Stimulated activated CD8-positive, alpha-beta memory T cell treated with anti-CD3 and anti-CD28 coated beads, Interleukin-2, amount 100 ng/mL, for 48 hours (primary cell): ENCODE data around the gene N4BP2L2.

Experiments
- DNase-seq, 2 donors: peaks; one replicate each; pipeline ENCODE4 v3.0.0-alpha.2; 2020; ENCODE audit warnings: low read depth in 2 of 2

Gene N4BP2L2

DNA sequence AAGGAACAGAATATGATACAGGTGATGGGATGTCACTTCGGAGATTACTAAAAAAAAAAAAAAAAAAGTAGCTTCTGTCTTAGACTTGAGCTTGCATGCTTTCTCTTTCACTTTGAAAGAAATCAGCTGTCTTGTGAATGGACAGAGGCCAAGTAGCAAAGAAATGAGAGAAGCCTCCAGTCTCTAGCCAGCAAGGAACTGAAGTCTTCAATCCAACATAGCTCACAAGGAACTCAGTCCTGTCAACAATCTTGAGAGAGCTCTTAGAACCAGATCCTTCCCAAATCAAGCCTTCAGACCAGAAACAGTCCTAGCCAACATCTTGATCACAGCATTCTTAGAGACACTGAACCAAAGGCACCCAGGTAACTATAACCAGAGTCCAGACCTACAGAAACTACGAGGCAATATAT is 7.7 kb downstream of the N4BP2L2 start:
- no peak for DNase-seq

DNA sequence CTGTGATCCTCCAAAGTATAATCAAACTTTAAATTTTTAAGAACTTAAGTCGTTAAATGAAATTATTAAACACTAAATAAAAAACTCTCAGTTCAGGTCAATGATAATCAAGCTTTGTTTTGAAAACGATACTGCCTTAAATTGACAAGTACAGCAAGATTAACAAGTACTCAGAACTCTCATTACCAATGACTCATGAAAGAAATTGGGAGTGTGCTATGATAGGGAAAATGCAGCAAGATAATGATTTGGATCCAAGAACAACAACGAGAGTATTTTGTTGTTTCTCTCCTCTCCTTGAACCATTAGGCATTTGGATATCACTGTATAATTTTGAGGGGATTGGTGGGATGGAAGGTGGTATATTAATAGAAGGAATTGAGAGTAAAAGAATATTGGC is 10.2 kb downstream of the N4BP2L2 start:
- no peak for DNase-seq

DNA sequence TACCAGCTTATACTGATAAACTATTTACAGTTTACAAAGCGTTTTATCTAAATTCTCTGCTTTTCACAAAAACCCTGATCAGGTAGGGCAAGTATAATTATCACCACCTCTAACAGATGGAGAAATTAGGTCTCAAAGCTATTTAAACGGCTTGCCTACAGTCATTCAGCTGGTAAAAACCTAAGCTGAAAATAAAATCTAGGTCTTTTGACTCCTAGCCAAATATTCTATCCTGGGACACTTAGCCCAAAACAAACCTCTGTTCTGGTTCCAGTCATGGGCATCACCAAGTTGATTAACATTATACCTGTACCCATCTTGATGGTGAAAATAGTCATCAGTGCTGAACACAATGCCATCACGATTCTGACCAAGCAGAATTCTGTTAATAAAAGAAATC is 11.4 kb downstream of the N4BP2L2 start:
- DNase-seq, result no peak

DNA sequence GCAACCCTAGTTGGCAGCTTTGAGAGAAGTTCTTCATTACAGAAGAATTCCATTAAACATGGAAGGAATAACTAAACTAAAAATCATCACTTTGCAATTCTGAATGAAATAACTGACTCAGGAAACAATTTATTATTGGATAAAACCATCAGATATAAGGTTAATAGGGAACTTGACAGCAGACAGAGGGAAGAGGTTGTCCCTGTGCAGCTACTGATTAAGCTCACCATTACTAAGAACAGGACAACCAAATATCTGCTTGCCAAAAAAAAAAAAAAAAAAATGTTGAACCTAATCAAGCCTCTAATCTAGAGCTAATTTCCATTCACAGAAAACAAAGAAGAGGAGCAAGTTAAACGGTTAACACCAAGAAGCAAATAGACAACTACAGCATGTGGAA is 12.8 kb downstream of the N4BP2L2 start:
- DNase-seq, result no peak

DNA sequence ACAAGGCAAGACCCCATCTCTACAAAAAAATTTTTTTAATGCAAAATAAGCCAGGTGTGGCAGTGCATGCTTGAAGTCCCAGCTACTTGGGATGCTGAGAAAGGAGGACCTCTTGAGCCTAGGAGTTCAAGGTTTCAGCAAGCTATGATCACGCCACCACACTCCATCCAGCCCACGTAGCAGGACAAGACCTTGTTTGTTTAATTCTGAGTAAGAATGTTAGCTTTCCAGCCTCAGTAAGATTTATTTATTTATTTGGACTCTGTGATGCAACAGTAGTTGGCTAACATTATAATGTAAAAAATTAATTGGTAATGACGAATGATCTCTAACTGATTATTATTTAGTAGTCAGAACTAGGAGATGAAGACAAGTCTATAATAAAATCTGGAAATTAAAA is 23.3 kb downstream of the N4BP2L2 start:
- DNase-seq, result no peak

DNA sequence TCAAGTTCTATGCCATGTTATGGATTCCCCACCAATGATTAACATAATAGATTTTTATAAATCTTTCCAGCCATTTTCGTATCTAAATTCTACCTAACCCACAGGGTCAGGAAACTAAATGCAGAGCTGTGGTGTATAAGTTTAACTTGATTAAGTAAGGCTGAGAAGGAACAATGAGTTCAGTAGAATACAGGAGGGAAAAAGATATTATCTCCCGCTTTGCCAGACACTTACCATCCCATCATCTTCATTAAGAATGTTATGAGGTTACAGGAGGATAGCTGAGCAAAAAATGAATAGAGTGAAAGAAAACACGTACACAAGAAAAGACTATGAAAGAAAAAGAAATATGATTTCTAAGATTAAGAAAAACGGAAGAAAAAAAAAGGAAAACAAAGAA is 27.1 kb downstream of the N4BP2L2 start:
- DNase-seq, result no peak

DNA sequence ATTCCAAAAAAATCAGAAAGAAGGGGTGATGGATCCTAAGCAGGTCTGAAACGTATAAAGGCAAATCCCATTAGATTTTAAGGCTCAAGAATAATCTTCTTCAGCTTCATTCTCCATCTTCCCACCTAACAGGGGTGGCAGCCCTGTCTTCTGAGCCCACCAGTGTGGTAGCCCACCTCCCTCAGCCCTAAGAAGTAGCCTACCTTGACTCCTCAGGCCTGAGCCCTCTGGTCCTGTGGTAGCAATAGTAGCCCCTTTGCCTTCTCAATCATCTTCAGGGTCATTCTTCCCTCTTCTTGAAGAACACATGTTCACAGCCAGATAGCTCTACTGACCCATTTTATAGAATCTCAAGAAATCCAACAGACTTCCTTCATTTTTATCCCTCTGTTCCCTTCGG is 33.7 kb downstream of the N4BP2L2 start:
- no peak for DNase-seq

DNA sequence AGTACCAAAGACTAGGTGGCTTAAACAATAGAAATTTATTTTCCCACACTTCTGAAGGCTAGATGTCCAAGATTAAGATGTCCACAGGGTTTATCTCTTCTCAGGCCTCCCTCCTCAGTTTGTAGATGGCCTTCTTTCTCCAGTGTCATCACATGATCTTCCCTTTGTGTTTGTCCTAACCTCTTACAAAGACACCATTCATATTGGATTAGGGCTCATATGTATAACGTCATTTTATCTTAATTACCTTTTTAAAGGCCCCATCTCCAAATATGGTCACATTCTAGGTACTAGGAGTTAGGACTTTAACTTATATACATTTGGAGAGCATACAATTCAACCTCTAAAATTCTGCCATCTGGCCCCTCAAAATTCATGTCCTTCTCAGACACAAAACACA is 34.3 kb downstream of the N4BP2L2 start:
- DNase-seq, result no peak

DNA sequence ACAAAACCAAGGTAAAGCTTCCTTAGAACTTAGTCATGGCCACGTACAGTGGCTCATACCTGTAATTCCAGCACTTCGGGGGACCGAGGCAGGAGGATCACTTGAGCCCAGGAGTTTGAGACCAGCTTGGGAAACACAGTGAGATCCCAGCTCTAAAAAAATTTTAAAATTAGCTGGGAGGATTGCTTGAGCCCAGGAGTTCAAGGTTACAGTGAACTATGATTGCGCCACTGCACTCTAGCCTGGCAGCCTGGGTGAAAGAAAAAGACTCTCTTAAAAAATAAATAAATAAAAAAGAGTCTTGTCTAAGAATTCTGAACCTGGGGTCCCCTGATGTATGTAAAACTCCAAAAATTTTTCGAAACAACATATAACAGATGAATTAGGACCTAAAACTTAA is 34.9 kb downstream of the N4BP2L2 start:
- no peak for DNase-seq

DNA sequence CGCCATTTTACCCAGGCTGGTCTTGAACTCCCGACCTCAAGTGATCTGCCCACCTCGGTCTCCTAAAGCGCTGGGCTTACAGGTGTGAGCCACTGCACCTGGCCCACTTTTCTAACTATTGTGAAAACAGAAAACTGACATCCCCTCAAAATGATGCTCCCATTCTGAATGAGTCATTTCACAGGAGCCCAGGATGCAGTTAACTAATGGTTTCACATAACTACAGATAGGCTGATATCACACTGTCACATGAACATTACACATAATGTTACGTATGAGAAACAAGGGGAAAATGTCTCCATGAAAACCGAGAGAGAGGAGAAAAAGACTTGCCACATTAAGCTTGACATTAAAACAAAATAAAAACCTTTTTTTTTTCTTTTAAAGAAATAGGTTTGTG is 37.5 kb downstream of the N4BP2L2 start:
- DNase-seq, result no peak

DNA sequence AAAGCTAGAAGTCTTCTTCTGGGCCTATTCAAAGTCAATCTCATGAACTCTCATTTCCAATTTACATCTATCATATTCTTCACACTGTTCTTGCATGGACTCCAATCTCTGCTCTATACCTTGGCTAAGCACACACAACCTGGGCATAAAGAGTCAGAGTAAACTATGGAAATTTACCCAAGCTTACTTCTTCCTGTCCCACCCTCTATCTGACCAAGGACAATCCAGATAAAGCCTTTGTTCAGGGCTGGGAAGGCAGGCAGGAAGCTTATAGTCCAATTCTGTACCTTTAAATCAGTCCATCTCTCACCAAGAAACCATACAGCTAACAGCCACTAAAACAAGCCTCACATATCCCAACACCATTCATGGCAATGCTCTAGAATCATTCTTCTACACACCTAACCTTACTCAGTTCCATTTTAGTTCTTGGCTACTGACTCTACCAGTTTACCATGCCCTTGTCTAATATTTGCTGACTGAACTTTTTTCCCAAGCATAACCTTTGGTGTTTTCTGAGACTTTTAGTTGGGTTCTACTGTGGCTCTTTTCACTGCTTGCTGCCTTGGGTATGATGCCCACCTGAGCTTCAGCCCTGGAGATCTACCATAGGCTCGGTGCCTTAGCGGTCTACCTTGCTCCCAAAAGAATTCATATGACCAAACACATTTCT is 38.9 kb downstream of the N4BP2L2 start:
- DNase-seq, result no peak

DNA sequence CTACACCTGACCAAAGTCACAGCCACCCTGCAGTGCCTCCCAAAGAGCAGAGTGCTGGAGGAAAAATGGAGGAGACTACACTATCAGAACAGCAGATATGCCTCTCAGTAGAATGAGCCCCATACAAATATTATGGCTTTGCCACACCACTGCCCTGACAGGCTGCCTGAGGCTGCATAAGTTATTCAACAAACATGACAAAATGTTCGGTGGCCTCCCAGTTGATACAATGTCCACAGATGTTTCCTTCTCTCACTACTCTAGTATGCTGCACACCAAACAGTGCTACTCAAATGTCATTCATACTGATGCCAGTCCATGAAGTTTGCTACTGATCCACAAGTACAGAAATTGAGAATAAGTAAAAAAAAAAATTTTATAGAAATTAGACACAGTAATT is 41.0 kb downstream of the N4BP2L2 start:
- DNase-seq, result no peak

DNA sequence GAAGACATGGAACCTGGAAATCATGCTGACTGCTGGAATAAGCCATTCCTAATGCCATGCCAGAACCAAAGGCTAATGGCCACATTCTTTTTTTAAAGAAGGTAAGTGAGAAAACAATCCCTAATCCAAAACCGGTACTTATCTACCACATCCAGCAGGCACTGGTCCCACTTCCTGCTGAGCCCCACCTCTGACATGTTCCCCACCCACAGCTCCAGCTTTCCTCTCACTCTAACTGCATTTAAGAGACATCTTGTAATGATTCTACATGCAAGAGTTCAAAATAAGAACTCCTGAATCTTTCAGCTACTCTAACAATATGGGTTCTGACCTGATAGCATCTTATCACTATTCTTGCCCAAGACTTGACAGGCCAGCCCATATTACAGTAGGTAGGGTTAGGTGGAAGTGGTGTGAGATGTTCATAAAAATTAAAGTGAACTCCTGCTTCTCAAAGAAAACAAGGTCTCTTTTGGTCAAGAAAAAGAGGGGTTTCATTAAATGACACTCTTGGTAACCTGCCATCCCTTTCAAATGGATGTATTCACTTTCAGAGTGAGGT is 41.9 kb downstream of the N4BP2L2 start:
- no peak for DNase-seq

DNA sequence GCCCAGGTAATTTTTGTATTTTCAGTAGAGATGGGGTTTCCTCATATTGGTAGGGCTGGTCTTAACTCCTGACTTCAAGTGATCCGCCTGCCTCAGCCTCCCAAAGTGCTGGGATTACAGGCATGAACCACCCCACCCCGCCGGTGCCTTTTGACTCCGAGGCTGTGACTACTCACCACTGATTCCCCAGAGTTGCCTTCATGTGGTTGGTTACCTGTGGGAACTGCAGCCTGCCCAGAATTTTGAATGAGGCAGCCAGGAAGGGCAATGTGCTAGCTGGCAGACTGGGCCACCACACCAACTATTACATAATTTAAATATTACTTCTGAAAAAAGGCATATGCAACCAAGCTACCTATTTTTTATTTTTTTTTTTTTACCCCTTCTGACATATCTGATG is 42.8 kb downstream of the N4BP2L2 start:
- DNase-seq, result no peak

DNA sequence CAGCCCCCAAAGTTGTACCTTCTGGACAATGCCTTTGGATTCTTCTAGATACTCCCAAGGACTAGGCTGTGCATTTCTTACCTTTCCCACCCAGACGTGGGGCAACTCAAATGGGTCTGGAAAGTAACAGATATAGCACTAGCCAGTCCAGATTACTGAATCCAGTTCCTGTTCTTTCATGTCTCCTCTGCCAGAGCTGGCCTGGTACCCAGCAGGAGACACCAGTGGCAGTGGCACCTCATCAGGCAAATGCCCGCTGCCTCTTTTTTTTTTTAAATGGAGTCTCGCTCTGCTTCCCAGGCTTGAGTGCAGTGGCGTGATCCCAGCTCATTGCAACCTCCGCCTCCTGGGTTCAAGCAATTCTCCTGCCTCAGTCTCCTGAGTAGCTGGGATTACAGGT is 43.2 kb downstream of the N4BP2L2 start:
- no peak for DNase-seq

DNA sequence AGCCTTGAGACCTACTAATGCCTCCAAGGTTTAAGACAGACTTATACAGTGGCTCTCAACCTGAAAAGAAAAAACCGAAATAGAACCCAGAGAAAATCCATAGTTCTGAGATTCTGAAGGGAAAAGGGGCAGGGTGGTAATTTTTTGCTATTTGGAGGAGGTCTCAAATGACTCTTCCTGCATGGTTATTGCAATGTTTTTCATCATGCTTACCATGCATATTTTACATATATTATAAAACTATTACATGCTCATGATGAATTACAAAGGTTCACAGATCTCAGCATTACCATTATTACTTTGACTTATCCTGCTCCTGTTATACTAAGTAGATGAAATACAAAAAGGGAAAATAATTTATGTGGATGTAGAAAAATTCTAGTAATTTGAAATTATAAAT is 47.6 kb downstream of the N4BP2L2 start:
- DNase-seq, result no peak

DNA sequence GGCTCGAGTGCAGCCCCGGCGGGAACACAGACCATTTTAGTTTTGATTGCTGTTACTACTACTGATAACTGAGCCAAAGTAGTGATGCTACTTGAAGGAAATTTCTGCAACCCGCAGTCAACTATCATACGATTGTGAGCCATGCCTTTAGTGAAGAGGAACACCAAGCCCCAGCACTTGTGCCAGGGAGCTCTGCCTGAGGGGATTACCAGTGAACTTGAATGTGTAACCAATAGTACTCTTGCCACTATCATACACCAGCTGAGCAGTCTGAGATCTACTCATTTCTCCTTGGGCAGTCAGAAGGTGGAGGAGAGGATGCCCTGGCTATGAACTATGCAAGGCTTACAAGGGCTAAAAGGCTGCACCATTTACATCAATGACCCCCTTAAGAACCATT is 61.7 kb downstream of the N4BP2L2 start:
- DNase-seq, result no peak

DNA sequence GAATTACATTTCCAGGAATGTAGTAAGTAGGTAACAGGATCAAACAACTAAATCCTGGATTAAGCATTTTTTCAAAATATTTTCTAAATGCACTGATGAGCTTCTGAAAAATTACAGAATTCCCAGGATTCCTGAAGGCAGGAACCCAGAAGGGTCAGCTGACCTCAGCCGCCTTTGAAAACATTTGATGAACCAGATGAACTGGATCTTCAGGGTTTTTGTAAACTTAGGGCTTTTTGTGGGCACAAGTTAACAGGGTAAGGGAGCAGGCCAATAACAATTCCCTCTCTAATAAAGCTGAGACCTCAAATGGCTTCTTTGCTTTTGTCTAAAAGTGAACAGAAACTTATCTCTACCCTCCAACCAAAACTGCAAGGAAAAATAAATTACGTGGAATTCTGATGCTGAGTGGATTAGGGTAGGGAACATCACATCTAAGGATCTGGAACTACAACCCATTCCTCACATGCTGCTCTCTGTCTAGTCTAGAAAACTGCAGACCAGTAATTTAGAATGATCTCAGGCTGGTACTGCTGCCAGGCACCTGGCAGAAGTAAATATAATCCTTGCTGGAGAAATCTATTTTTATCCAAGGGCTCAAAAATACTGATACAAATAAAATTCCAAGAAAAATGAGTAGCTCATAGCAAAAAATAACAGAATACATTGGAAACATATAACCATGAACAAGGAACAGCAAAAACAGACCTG is 62.4 kb downstream of the N4BP2L2 start:
- DNase-seq, result no peak

DNA sequence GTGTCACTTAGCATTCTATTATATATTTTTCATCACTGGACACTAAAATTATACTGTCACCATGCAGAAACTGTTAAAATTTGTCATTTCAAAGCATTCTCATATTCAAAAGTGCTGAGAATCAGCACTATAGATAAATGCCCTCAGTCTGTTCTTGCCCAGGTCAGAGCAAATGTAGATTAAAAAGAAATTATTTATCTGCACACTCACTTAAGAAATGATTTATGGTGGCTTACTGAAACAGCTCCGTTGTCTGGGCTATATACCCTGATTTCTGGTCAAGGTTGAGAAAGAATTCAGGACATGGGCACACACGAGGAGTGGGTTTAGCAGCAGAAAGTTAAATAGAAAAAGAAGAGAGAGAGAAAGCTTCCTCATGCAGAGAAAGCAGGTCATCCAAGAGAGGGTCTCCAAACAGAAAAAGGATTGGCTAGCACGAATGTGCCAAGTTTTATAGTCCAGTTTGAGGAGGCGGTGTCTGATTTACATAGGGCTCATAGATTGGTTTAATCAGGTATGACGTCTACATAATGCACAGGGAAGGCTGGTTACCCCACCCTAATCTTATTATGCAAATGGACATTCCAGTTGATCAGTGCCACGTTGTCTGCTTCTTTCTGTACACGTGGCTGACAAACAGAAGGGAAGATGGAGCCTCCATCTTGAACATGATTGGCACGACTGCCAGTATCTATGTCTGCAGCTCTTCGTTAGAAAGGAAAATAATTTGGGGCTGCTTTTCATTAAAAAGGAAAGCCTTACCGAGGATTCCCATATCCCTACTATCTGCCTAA is 63.4 kb downstream of the N4BP2L2 start:
- no peak for DNase-seq

DNA sequence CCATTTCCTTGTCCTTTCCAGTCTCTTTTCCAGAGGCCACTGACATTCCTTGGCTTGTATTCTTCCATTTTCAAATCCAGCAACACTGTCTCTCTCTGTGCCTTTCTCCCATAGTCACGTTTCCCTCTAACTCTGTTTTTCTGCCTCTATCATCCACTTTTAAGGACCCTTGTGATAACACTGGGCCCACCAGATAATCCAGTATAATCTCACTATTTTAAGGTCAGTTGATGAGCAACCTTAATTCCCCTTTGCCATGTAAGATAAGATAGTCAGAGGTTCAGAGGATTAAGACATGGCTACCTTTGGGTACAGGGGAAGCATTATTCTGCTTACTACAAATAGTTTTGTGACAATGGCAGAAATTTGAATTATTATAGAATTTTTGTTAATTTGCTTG is 64.9 kb downstream of the N4BP2L2 start:
- DNase-seq, result no peak

DNA sequence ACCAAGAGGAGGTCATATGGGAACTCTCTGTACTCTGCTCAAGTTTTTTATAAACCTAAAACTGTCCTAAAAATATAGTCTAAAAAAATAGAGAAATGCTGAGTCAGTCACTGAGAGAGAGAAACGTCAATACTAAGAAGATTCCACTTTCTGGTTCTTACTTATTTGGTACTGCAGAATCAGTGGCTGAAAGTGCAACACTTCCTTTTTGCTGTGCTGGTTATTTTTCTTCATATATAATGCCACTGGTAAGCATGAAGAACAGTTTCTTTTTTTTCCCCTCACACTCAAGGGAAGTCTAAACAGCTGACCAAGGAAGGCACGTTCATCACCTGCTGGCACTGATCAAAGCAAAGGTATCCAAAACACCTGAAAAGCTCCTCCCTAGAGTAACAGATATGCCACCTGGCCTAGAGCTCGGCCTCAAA is 66.4 kb downstream of the N4BP2L2 start:
- no peak for DNase-seq

DNA sequence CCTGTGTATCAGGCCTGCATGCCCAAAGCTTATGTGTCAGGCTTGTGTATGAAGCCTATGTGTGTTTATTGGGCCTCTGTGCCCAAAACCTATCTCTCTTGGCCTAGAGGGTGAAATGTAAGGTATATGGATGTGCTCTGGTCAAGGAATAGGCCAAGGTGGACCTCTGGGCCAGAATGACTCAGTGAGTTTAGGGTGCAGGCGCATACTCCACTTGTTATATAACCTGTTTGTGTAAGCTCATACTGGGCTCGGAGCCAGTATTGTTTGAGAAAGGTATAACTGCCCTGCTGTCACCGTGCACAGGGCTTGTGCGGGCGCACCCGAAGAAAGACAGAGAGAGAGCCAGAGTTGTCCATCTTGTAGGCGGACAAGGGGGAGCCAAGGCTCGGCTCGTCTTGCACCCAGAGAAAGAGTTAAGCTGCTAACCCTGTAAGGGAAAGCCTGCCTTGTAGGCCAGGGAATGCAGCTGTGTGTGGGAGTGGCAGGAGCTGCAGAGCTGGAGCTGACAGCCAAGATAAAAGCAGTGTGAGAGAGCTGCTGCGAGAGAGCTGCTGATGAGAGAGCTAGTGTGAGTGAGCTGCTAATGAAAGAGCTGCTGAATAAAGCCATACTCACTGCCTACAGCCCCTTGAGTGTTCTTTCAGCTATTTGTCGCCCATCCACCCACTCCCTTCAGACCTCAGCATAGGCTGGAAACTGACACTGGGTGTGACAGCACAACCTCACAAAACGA is 67.2 kb downstream of the N4BP2L2 start:
- DNase-seq, result no peak
